ENCODE data around the gene SLC6A16. TPM values are rescaled to one million over a fixed set of nuclear protein-coding genes. Genes with fewer than 3 reads are reported as not detected.

Gene SLC6A16
- total and polyA plus RNA-seq, 3 donors from 2014 or later = 47.0 to 311 (median 51.9) TPM

DNA sequence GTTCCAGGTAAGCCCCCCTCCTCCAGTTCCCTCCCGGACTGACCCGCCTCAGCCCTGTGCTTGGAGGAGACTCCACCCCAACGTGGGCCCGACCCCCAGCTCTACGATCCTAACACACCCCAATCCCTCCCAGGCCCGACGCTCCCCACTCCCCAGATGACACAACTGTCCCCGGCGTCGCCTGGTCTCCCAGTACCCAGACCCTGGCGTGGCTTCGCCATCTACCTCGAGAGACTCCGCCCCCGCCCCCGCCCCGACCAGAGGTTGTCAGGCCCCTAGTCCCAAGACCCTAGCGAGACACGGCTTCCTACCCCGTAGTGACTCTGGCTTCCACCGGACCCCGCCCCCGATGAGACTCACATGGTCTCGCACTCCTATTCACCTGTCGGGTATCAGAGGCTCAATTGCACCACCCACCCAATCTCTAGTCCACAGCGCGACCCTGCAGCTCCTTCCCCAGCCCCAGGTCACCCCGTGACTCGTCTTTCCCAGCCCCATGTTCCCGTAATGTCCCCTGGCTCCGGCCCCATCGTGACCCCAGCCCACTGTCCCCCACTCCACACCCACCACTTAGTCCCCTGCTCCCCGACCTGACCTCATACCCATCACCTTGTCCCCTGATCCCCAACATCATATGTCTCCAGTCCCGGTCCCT is 13.2 kb upstream of the SLC6A16 start:
- Histone ChIP-seq H3K36me3 (ENCODE audit: low read depth, missing control alignments) (no peaks in the 10 kb centered on the region), H3K4me1 (peaks cover 8% of the 10 kb centered on the region), H3K9me3 (no peaks in the 10 kb centered on the region), H3K27me3 (no peaks in the 10 kb centered on the region), H3K27ac (no peak overlapping the region), H3K4me3 (peak overlapping the region in 1 of 2 donors; percentile 45)
- 42% methylated on average over 31 to 34 of the region's 34 CpGs for WGBS, 2 donors
- TF ChIP-seq CTCF (IDR thresholded peaks at IDR 0.05) = no peak
- TF ChIP-seq POLR2A (IDR thresholded peaks at IDR 0.05) = no peak
- peak; percentile 12 for DNase-seq
- intact Hi-C loops (cut with DNase I; ENCODE audit: low total_unique reads) = no loop called here

- H3K27ac ChIP-seq = no peak overlapping the region
- TF ChIP-seq POLR2A (IDR thresholded peaks at IDR 0.05) (no peak), CTCF (IDR thresholded peaks at IDR 0.05) (no peak)
- H3K36me3 ChIP-seq (ENCODE audit: low read depth, missing control alignments) = no peaks in the 10 kb centered on the region
- DNase-seq = peak; percentile 0
- peaks cover 8% of the 10 kb centered on the region for H3K4me1 ChIP-seq
- intact Hi-C loops (cut with DNase I; ENCODE audit: low total_unique reads) = no loop called here
- no peaks in the 10 kb centered on the region for H3K9me3 ChIP-seq
- 61 to 65% methylated on average over 19 of the region's 19 CpGs for WGBS, 2 donors
- peak overlapping the region in 1 of 2 donors; percentile 45 for H3K4me3 ChIP-seq
- no peaks in the 10 kb centered on the region for H3K27me3 ChIP-seq
Observed at GRCh38 chr19:49337267-49338022, 12.5 kb upstream of the SLC6A16 start.

DNA sequence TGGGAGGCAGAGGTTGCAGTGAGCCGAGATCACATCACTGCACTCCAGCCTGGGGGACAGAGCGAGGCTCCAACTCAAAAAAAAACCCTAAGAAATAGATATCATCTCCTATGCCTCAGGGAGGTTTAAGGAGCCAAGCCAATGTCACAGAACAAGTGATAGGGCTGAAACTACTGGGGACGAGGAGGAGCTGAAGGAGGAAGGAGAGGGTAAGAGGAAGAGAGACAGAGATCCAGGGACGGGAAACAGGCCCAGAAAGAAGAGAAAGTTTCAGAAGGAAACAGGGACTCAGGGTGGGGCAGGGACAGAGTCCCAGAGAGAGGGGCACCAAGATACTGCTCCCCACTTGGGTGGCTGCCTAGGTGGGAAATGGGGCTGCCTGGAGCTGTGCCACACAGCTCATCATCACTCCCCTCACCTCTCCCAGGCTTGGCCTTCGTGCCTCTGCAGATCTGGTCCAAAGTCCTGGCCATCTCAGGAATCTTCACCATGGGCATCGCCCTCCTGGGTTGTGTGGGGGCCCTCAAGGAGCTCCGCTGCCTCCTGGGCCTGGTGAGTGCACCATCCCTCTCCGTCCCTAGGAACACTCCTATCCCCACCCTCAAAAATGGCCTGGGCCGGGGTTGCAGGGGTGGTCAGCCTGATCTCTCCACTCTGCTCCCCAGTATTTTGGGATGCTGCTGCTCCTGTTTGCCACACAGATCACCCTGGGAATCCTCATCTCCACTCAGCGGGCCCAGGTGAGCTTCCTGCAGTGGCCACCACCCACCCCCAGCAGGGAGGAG is 11.7 kb upstream of the SLC6A16 start:
- WGBS, 2 donors = 87 to 90% methylated on average over 10 of the region's 10 CpGs

More for the DNA sequence above, 11.7 kb upstream of the SLC6A16 start:
- Histone ChIP-seq H3K27ac (no peak overlapping the region), H3K9me3 (no peaks in the 10 kb centered on the region), H3K36me3 (ENCODE audit: low read depth, missing control alignments) (no peaks in the 10 kb centered on the region), H3K27me3 (no peaks in the 10 kb centered on the region), H3K4me1 (peaks cover 8% of the 10 kb centered on the region), H3K4me3 (no peak overlapping the region)
- DNase-seq = no peak
- intact Hi-C loops (cut with DNase I; ENCODE audit: low total_unique reads) = no loop called here
- TF ChIP-seq POLR2A (IDR thresholded peaks at IDR 0.05) = no peak
- no peak for TF ChIP-seq CTCF (IDR thresholded peaks at IDR 0.05)
